GM13977 (cell line): Measurements from ENCODE around the gene CCDC142.
A peak's percentile ranks its signal among the peaks of the same experiment; 100 is the strongest.

Source experiments
- DNase-seq: peaks from one replicate; pipeline ENCODE4 v3.0.0; 2012; ENCODE audit warnings: low spot score
- in situ Hi-C: fragments of 300-500 bp; cut with MboI; formaldehyde crosslinking; loops from one replicate; pipeline ENCODE4 v1.12.0; 2022; ENCODE audit warnings: low sequenced_read_pairs, low pct_unique_long_range_greater_than_20kb, mixed read lengths, inconsistent platforms; ENCODE audit not compliant: unreplicated experiment
- TF ChIP-seq, protein P1 (sequence below): IDR thresholded peaks from 2 replicates; pipeline ENCODE4 v1.5.1; 2012; ENCODE audit warnings: mild to moderate bottlenecking, control low read depth; ENCODE audit not compliant: insufficient read depth; ENCODE audit errors: extremely low read depth, missing control alignments

Gene CCDC142

DNA sequence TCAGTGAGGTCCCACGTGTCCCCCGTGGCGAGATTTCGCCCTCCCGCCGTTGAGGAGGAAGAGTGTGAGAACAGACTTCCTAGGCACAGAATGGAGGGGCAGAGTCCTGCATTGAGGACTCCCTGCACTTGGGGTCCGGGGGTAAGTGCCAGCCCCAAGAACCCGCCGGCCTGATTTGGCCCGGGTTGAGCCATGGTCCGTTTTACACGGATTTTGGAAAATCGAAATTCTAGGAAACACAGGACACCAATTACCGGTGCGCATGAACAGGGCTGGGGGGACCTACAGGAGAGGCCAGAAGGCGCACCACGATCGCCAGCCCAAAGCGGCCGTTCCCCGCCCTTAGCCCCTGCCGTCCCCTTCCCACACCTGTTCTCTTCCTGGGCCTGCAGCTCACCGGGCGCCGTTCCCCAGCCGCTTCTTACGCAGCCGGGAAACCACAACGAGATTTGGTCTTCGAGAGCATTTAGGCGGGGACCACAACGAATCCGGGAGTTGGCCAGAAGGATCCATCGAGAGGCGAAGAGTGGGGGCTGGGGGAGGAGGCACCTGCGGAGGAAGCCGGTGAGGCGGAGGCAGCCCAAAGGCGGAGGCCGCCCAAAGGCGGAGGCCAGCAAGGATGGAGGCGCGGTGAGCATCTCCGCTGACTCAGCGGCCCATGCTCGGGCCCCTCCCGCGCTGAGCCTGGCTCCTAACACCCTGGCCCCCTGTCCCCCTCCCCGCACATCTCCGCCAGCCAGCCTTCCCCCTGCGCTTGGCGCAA lies 31.0 kb upstream of the CCDC142 start:
- DNase-seq, result peak; percentile 54
- in situ Hi-C loops, result no loop called here
- TF ChIP-seq, protein P1, sequence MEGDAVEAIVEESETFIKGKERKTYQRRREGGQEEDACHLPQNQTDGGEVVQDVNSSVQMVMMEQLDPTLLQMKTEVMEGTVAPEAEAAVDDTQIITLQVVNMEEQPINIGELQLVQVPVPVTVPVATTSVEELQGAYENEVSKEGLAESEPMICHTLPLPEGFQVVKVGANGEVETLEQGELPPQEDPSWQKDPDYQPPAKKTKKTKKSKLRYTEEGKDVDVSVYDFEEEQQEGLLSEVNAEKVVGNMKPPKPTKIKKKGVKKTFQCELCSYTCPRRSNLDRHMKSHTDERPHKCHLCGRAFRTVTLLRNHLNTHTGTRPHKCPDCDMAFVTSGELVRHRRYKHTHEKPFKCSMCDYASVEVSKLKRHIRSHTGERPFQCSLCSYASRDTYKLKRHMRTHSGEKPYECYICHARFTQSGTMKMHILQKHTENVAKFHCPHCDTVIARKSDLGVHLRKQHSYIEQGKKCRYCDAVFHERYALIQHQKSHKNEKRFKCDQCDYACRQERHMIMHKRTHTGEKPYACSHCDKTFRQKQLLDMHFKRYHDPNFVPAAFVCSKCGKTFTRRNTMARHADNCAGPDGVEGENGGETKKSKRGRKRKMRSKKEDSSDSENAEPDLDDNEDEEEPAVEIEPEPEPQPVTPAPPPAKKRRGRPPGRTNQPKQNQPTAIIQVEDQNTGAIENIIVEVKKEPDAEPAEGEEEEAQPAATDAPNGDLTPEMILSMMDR, result no peak

DNA sequence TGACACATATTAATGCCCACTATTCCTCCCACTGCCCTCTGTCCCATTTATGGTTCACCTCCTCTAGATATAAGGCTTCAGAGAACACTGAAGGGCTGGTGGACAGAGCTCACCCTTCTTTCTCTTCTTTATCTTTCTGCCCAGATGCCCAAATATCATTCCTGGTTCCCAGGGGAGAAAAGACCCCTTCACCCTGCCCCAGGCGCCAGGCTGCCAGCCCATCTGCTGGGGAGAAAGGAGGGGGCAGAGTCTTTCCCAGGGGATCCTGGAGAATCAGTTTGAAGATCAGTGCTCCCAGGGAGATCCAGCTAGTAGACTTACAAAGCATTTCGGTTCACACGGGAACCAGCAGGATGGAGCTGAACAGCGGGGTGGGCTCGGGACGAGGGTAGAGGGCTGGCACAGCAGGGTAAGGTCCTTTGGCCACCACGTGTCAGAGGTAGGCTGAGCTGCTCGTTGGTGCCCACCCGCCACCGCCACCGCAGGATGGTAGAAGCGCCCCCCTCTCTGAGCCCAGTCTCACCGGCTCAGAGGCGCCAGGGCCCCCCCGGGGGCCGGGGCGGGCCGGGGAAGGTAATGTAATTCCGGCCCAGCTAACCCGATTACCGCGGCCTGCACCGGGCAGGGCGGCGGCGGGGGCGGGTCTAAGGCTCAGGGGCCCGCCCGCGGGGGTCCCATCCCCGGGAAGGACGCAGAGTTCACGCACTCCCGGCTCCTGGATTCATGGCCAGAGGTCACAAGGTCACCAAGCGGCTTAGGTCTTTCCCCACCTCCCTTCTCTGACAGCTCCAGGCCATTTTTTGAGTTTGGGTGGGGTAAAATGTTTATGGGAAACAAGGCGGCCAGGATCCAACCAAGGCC lies 30.2 kb upstream of the CCDC142 start:
- DNase-seq, result no peak
- TF ChIP-seq, protein P1, result no peak
- in situ Hi-C loops, result no loop called here

DNA sequence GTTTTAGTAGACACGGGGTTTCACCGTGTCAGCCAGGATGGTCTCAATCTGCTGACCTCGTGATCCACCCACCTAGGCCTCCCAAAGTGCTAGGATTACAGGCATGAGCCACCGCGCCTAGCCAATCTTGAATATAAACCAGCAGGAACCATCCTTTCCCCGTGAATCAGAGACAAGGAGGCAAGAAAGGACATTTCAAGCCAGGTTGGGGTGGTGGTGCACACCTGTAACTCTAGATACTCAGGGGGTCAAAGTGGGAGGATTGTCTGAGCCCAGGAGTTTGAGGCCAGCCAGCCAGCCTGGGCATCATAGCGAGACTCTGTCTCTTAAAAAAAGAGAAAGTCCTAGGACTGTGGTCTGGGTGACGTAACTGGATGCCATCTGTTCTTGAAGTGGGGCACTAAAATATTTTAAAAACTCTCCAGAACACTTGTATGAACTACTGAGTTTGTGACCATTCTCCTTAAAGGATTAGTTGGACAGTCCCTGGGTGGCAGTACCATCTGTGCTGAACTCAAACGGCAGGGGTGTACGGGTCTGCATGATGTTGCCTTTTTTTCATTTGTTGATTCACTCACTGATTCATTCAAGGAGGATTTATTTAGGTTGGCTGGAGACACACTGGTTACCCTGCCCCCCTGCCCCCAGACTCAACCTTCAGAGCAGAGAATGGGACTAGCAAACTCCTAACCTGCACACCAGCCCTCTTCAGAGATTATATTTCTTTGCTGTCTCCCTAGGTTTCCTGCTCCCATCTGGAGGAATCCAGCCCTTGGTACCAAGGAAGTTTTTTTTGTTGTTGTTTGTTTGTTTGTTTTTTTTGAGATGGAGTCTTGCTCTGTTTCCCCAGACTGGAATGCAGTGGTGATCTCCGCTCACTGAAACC lies 28.5 kb upstream of the CCDC142 start:
- TF ChIP-seq, protein P1, result no peak
- DNase-seq, result no peak
- in situ Hi-C loops, result no loop called here

DNA sequence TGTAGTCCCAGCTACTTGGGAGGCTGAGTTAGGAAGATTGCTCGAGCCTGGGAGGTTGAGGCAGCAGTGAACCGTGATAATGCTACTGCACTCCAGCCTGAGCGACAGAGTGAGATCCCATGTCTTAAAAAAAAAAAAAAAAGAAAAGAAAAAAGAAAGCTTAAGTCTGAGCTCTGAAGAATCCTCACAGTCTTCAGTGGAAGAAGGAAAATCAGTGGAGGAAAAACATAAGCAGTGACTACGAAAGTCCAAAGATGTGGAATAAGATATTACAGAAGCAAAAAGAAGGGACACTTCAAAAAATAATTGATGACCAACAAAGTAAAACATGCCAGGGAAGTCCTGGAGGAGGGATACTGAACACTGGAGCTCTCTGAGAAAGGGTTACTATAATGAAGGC lies 27.5 kb upstream of the CCDC142 start:
- no peak for DNase-seq
- in situ Hi-C loops, result no loop called here
- TF ChIP-seq, protein P1, result no peak

DNA sequence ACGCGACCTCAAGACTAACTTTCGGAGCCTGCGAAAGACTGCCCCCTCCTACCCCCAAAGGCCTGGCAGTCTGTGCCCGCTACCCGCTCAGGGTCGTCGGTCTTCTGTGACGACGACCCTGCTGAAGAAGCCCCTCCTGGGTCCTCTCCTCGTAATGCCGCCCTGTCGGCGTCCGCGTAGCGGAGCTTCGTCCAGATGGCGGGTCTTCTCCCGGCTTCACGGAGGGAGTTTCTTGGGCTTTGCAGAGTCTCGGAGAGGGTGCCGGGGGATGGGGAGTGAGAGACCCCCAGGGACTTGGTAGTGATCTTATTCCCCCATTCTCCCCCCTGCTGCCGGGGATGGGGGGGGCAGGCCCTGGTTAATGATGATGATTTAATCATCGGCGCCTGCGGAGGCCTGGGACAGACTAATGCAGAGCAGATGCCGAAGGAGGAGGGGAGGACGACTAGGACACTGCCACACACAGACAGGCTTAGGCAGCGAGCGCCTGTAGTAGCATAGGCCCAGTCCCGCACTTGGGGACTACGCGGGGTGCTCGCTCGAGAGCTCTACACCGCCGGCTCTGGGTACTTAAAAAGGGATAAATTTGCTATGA lies 25.2 kb upstream of the CCDC142 start:
- TF ChIP-seq, protein P1, result no peak
- peak; percentile 58 for DNase-seq
- in situ Hi-C loops, result no loop called here
